ENCODE results near the gene LRP5.
"Not testable (repeated sequence)": the region's sequence is repeated elsewhere in the genome, so short reads cannot be mapped to it uniquely, and the experiment has no call there.

The LRP5 gene

GRCh38 chr11:68475626-68476025, 163.2 kb downstream of the LRP5 start:
- DNase-seq, result not testable (repeated sequence)

GRCh38 chr11:68479390-68479789, 167.0 kb downstream of the LRP5 start:
- DNase-seq, result no peak

GRCh38 chr11:68480193-68480592, 167.8 kb downstream of the LRP5 start:
- DNase-seq, result no peak

- no peak for DNase-seq
Observed at GRCh38 chr11:68480852-68481510, 168.6 kb downstream of the LRP5 start.

- no peak for DNase-seq
Observed at GRCh38 chr11:68481579-68482240, 169.3 kb downstream of the LRP5 start.

- DNase-seq, result no peak
Observed at GRCh38 chr11:68488623-68489022, 176.2 kb downstream of the LRP5 start.

GRCh38 chr11:68495220-68495729, 182.9 kb downstream of the LRP5 start:
- no peak for DNase-seq

- no peak for DNase-seq
Observed at GRCh38 chr11:68495872-68496271, 183.5 kb downstream of the LRP5 start.

- no peak for DNase-seq
Observed at GRCh38 chr11:68497761-68498160, 185.4 kb downstream of the LRP5 start.

GRCh38 chr11:68498321-68498720, 185.9 kb downstream of the LRP5 start:
- DNase-seq, result no peak

Measured in SW 1271 (cell line).